Prostate gland (tissue), 2 donors: ENCODE measurements around the gene MEX3C. TPM values are rescaled to one million over a fixed set of nuclear protein-coding genes. Genes with fewer than 3 reads are reported as not detected.

ENCODE experiments used
- DNase-seq: peaks from one replicate; pipeline ENCODE4 v3.0.0-alpha.2; 2019; ENCODE audit warnings: low spot score
- H3K27ac ChIP-seq, 2 donors: fragments of 200-600 bp; sonication (generic); 2 replicates each; pipeline ENCODE4 v1.5.1; 2017 to 2019
- H3K27me3 ChIP-seq: fragments of 200-600 bp; sonication (generic); replicated peaks from 2 replicates; pipeline ENCODE4 v1.5.1; 2019; ENCODE audit not compliant: insufficient read depth
- H3K36me3 ChIP-seq, 2 donors: fragments of 200-600 bp; sonication (generic); 1 replicate in 1 of 2; 2 replicates in 1 of 2; pipeline versions ENCODE4 v1.5.1 to v1.8.1; 2017 to 2019
- H3K4me1 ChIP-seq: fragments of 200-600 bp; sonication (generic); replicated peaks from 2 replicates; pipeline ENCODE4 v1.5.1; 2019
- H3K4me3 ChIP-seq, 2 donors: fragments of 200-600 bp; sonication (generic); 2 replicates each; pipeline ENCODE4 v1.5.1; 2017 to 2019
- H3K9me3 ChIP-seq: fragments of 200-600 bp; sonication (generic); 2 replicates; pipeline ENCODE4 v1.5.1; 2017
- CTCF ChIP-seq, 4 experiments: fragments of 200-600 bp in 2 of 4; fragments of 450-650 bp in 2 of 4; sonication (generic) in 2 of 4; IDR thresholded peaks; 1 replicate in 3 of 4; 2 replicates in 1 of 4; pipeline ENCODE4 v1.5.1; 2016 to 2019; ENCODE audit warnings: antibody characterized with exemption in 4 of 4, mild to moderate bottlenecking in 2 of 4, moderate library complexity in 2 of 4
- POLR2A ChIP-seq: fragments of 450-650 bp; IDR thresholded peaks from one replicate; pipeline ENCODE4 v1.6.1; 2016; ENCODE audit warnings: antibody characterized with exemption, mild to moderate bottlenecking
- POLR2AphosphoS5 ChIP-seq: sonication (generic); formaldehyde crosslinking; IDR thresholded peaks from one replicate; pipeline ENCODE4 v1.6.1; 2017; ENCODE audit warnings: antibody characterized with exemption
- WGBS: methylation state at CpG from one replicate; pipeline ENCODE4 v1.1.5; 2018; 5-methylcytosine and 5-hydroxymethylcytosine counted together
- intact Hi-C: fragments of 100-400 bp; cut with DNase I; formaldehyde crosslinking; loops from one replicate; pipeline ENCODE4 v1.14.2; 2022
- total RNA-seq, 2 donors: library from RNA; depleted of rRNA; stranded (reverse); fragments of >200 nt; gene quantifications; one replicate each; pipeline ENCODE4 v1.1.0, GENCODE V29; 2016

MEX3C gene
- total RNA-seq, 2 donors from 2014 or later, result 29.2 to 54.0 TPM

GRCh38 chr18:51125976-51126375 lies 71.5 kb downstream of the MEX3C start:
- H3K4me3 ChIP-seq, result no peak overlapping the region
- DNase-seq, result no peak
- H3K27ac ChIP-seq, result no peak overlapping the region
- H3K36me3 ChIP-seq, result no peaks in the 10 kb centered on the region
- intact Hi-C loops, result no loop called here
- H3K27me3 ChIP-seq, result no peaks in the 10 kb centered on the region
- no peaks in the 10 kb centered on the region for H3K4me1 ChIP-seq
- 92% methylated on average over 2 of the region's 2 CpGs for WGBS
- H3K9me3 ChIP-seq, result no peaks in the 10 kb centered on the region
- TF ChIP-seq POLR2A, result no peak
- TF ChIP-seq POLR2AphosphoS5, result no peak
- no peak for TF ChIP-seq CTCF (IDR thresholded peaks at IDR 0.05)

Other genes with a start within 250 kb of the MEX3C start
- gene ELAC1, start 229.6 kb downstream of the MEX3C start, total RNA-seq, result 10 to 100 TPM in 1 of 2 donors, 1 to 10 TPM in 1; 7.1 to 16.0 TPM
- gene SMAD4, start 167.5 kb downstream of the MEX3C start, total RNA-seq, result 100 to 1,000 TPM; 214 to 225 TPM